Measurements from ENCODE around the gene AP1G2.

GRCh38 chr14:23558346-23559009, 9.1 kb downstream of the AP1G2 start:
- TF ChIP-seq CTCF (IDR thresholded peaks at IDR 0.05) (no peak), POLR2A (IDR thresholded peaks at IDR 0.05) (no peak)

Data from body of pancreas (tissue), 4 donors.